GM23338 (cell line): ENCODE results near the gene DEUP1. TPM values are rescaled to one million over a fixed set of nuclear protein-coding genes. Genes with fewer than 3 reads are reported as not detected.

ENCODE experiments used
- ATAC-seq: fragments of 200-7000 bp; cut with Tn5 transposase; 3 replicates; pipeline ENCODE4 v1.9.1; 2020
- DNase-seq: peaks from one replicate; pipeline ENCODE4 v3.0.0-alpha.2; 2015; ENCODE audit warnings: low spot score
- H2AFZ ChIP-seq: fragments of 200-600 bp; sonication (generic); 2 replicates; pipeline ENCODE4 v1.8.0; 2016; ENCODE audit warnings: antibody characterized with exemption, mild to moderate bottlenecking, moderate library complexity
- H3F3A ChIP-seq: fragments of 200-600 bp; sonication (generic); replicated peaks from 2 replicates; pipeline ENCODE4 v1.8.0; 2017; ENCODE audit warnings: antibody characterized with exemption, mixed run types, low read depth
- H3K27ac ChIP-seq: fragments of 200-600 bp; sonication (generic); 2 replicates; pipeline ENCODE4 v1.6.1; 2016; ENCODE audit warnings: low read depth
- H3K27me3 ChIP-seq: fragments of 200-600 bp; sonication (generic); 2 replicates; pipeline ENCODE4 v1.8.0; 2016; ENCODE audit warnings: mild to moderate bottlenecking, mixed run types, moderate library complexity; ENCODE audit not compliant: insufficient read depth
- H3K36me3 ChIP-seq: fragments of 200-600 bp; sonication (generic); 2 replicates; pipeline ENCODE4 v1.8.0; 2016; ENCODE audit warnings: mild to moderate bottlenecking; ENCODE audit not compliant: insufficient read depth
- H3K4me1 ChIP-seq: fragments of 200-600 bp; sonication (generic); 2 replicates; pipeline ENCODE4 v1.8.0; 2016; ENCODE audit warnings: mild to moderate bottlenecking, moderate library complexity; ENCODE audit not compliant: insufficient read depth
- H3K4me2 ChIP-seq: fragments of 200-600 bp; sonication (generic); 2 replicates; pipeline ENCODE4 v1.7.1; 2017; ENCODE audit warnings: mixed run types
- H3K4me3 ChIP-seq: fragments of 200-600 bp; sonication (generic); 2 replicates; pipeline ENCODE4 v1.6.1; 2016; ENCODE audit warnings: mixed run types
- H3K79me2 ChIP-seq: fragments of 200-600 bp; sonication (generic); replicated peaks from 2 replicates; pipeline ENCODE4 v1.8.0; 2017; ENCODE audit warnings: mild to moderate bottlenecking; ENCODE audit not compliant: insufficient read depth
- H3K9me2 ChIP-seq: fragments of 200-600 bp; sonication (generic); 2 replicates; pipeline ENCODE4 v1.8.0; 2017; ENCODE audit not compliant: insufficient read depth
- H4K20me1 ChIP-seq: fragments of 200-600 bp; sonication (generic); replicated peaks from 2 replicates; pipeline ENCODE4 v1.8.0; 2017; ENCODE audit warnings: mild to moderate bottlenecking; ENCODE audit not compliant: insufficient read depth
- H3K27ac Mint-ChIP-seq: 2 replicates; pipeline ENCODE4 v1.8.0; 2020; ENCODE audit warnings: inconsistent platforms, mild to moderate bottlenecking, moderate library complexity, mixed read lengths
- H3K27me3 Mint-ChIP-seq: 3 replicates; pipeline ENCODE4 v1.8.0; 2022; ENCODE audit warnings: low read depth, mild to moderate bottlenecking, moderate library complexity, mixed read lengths, inconsistent platforms; ENCODE audit not compliant: insufficient read depth, poor library complexity
- H3K36me3 Mint-ChIP-seq: 3 replicates; pipeline ENCODE4 v1.8.0; 2021; ENCODE audit warnings: low read depth, mild to moderate bottlenecking, inconsistent platforms, moderate library complexity, mixed read lengths
- H3K4me1 Mint-ChIP-seq: 3 replicates; pipeline ENCODE4 v1.8.0; 2020; ENCODE audit warnings: mild to moderate bottlenecking, inconsistent platforms, mixed read lengths
- H3K4me3 Mint-ChIP-seq: 3 replicates; pipeline ENCODE4 v1.8.0; 2021; ENCODE audit warnings: moderate library complexity, mild to moderate bottlenecking, inconsistent platforms, mixed read lengths
- H3K9me3 Mint-ChIP-seq: 3 replicates; pipeline ENCODE4 v1.8.0; 2020; ENCODE audit warnings: moderate library complexity, mild to moderate bottlenecking, inconsistent platforms, mixed read lengths
- EZH2 ChIP-seq: fragments of 200-600 bp; sonication (generic); IDR thresholded peaks from one replicate; pipeline ENCODE4 v1.8.0; 2017; ENCODE audit warnings: antibody characterized with exemption, mild to moderate bottlenecking, low read depth; ENCODE audit not compliant: unreplicated experiment
- NANOG ChIP-seq: IDR thresholded peaks from 2 replicates; pipeline ENCODE4 v1.6.1; 2016; ENCODE audit warnings: antibody characterized with exemption, borderline replicate concordance
- POLR2AphosphoS5 ChIP-seq: IDR thresholded peaks from 2 replicates; pipeline ENCODE4 v1.6.1; 2016; ENCODE audit warnings: antibody characterized with exemption, low read depth
- REST ChIP-seq: IDR thresholded peaks from one replicate; pipeline ENCODE4 v1.6.1; 2018; ENCODE audit warnings: antibody characterized with exemption; ENCODE audit not compliant: unreplicated experiment
- STAT1 ChIP-seq: IDR thresholded peaks from one replicate; pipeline ENCODE4 v1.6.1; 2016; ENCODE audit warnings: antibody characterized with exemption; ENCODE audit not compliant: unreplicated experiment
- ZNF114 ChIP-seq: fragments of 250-450 bp; sonication (Bioruptor Pico); IDR thresholded peaks from 2 replicates; pipeline ENCODE4 v1.5.0; 2020; ENCODE audit warnings: mild to moderate bottlenecking, moderate library complexity
- ZNF462 ChIP-seq: fragments of 250-450 bp; sonication (Bioruptor Pico); IDR thresholded peaks from 2 replicates; pipeline ENCODE4 v1.5.0; 2020; ENCODE audit warnings: mild to moderate bottlenecking, moderate library complexity
- polyA plus RNA-seq: library from polyadenylated mRNA; unstranded; fragments of >200 nt; fragmentation: Nextera tagmentation; extraction: Ambion mirVana; gene quantifications from 2 replicates; pipeline ENCODE4 v1.2.1, GENCODE V29; 2016
- total RNA-seq: library from RNA; depleted of rRNA; stranded (reverse); fragments of >200 nt; shearing (Covaris generic); gene quantifications from 2 replicates; pipeline ENCODE4 v1.2.3, GENCODE V29; 2014
- TF ChIP-seq, protein P1 (sequence below), 2 experiments: fragments of 200-600 bp in 1 of 2; sonication (generic) in 1 of 2; conservative IDR thresholded peaks; 2 replicates each; pipeline versions ENCODE4 v1.5.1 to v1.6.1; 2016 to 2017; ENCODE audit warnings: antibody characterized with exemption in 2 of 2, low read depth in 2 of 2, mild to moderate bottlenecking in 2 of 2, moderate library complexity in 1 of 2

Gene DEUP1
- total and polyA plus RNA-seq, 2 experiments from 2014 or later: 0.63 to 1.7 TPM

DNA sequence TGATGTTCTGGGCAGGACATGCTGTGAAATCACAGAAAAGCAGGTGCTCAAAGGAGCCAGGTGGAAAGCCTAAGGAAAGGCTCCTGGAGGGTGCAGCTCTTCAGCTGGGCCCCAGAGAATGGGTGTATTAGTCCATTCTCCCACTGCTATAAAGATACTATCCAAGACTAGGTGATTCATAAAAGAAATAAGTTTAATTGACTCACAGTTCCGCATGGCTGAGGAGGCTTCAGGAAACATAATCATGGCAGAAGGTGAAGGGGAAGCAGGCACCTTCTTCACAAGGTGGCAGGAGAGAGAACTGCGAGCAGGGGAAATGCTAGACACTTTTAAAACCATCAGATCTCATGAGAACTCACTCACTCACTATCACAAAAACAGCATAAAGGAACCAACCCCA, 43.1 kb upstream of the DEUP1 start:
- TF ChIP-seq REST: no peak
- no peak for TF ChIP-seq EZH2
- no peak for TF ChIP-seq STAT1
- TF ChIP-seq ZNF462 (CRISPR knock-in tag): no peak
- TF ChIP-seq ZNF114 (CRISPR knock-in tag): no peak
- TF ChIP-seq NANOG: no peak
- TF ChIP-seq POLR2AphosphoS5: no peak
- TF ChIP-seq, protein P1, sequence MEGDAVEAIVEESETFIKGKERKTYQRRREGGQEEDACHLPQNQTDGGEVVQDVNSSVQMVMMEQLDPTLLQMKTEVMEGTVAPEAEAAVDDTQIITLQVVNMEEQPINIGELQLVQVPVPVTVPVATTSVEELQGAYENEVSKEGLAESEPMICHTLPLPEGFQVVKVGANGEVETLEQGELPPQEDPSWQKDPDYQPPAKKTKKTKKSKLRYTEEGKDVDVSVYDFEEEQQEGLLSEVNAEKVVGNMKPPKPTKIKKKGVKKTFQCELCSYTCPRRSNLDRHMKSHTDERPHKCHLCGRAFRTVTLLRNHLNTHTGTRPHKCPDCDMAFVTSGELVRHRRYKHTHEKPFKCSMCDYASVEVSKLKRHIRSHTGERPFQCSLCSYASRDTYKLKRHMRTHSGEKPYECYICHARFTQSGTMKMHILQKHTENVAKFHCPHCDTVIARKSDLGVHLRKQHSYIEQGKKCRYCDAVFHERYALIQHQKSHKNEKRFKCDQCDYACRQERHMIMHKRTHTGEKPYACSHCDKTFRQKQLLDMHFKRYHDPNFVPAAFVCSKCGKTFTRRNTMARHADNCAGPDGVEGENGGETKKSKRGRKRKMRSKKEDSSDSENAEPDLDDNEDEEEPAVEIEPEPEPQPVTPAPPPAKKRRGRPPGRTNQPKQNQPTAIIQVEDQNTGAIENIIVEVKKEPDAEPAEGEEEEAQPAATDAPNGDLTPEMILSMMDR (conservative IDR thresholded peaks at IDR 0.05; ENCODE audit: low read depth in 2 of 2): no peak
- Histone ChIP-seq H3F3A (no peaks in the 10 kb centered on the region), H2AFZ (no peak overlapping the region), H3K4me1 (no peaks in the 10 kb centered on the region), H3K27ac (no peak overlapping the region), H3K79me2 (no peaks in the 10 kb centered on the region), H3K36me3 (no peaks in the 10 kb centered on the region), H3K4me2 (no peak overlapping the region), H3K27me3 (no peaks in the 10 kb centered on the region), H3K4me3 (no peak overlapping the region), H3K9me2 (no peaks in the 10 kb centered on the region), H4K20me1 (no peaks in the 10 kb centered on the region)
- no peak overlapping the region for H3K27ac Mint-ChIP-seq
- H3K4me3 Mint-ChIP-seq: no peak overlapping the region
- DNase-seq (no peak), ATAC-seq (no peak)
- H3K27me3 Mint-ChIP-seq: no peaks in the 10 kb centered on the region
- H3K4me1 Mint-ChIP-seq: no peaks in the 10 kb centered on the region
- H3K36me3 Mint-ChIP-seq: no peaks in the 10 kb centered on the region
- H3K9me3 Mint-ChIP-seq: no peaks in the 10 kb centered on the region
